Activated CD8-positive, alpha-beta memory T cell treated with anti-CD3 and anti-CD28 coated beads, Interleukin-2, amount 50 U/mL, for 24 hours (primary cell): ENCODE data around the gene CFAP65.

Experiments
- DNase-seq: peaks from one replicate; pipeline ENCODE4 v3.0.0-alpha.2; 2020; ENCODE audit errors: extremely low read depth

Gene CFAP65

GRCh38 chr2:219032051-219032745 is 9.1 kb downstream of the CFAP65 start:
- DNase-seq, result no peak

GRCh38 chr2:219031005-219031738 is 10.1 kb downstream of the CFAP65 start:
- DNase-seq, result no peak

DNA sequence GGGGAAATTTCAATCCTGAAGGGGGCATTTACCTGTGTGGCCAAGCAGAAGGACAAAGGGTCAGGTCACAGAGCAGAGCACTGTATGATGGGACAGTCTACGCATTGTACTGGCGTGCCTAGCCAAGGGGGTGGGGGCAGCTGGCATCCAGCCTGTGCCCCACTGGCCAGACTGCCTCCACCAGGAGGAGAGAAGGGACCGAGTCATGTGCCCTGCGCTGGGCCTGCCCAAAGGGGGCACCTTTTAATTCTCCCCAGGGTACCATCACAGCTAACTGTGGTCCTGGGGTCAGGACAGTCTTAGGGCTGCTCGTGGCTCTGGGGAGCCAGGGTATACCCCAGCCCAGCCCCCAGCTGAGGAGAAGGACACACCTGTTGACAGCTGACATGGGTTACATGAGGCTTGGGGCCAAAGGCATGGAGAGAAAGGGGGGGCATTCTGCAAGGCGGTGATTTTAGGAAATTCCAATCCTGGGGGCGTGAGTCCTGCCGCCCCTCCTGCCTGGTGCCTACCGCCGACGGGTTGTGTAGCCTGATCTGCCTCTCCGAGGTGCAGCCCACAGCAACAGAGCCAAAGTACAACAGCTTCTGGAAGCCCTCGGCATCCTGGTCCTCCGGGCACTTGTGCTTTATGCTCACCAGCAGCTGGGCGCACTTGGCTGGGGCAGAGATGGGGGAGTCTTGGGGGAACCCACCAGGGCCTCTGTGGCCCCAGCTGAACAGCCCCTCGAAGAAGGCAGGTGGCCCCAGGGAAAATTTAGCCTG is 11.0 kb downstream of the CFAP65 start:
- no peak for DNase-seq

- DNase-seq, result peak; percentile 42
Observed at GRCh38 chr2:219029829-219030165, 11.5 kb downstream of the CFAP65 start.

DNA sequence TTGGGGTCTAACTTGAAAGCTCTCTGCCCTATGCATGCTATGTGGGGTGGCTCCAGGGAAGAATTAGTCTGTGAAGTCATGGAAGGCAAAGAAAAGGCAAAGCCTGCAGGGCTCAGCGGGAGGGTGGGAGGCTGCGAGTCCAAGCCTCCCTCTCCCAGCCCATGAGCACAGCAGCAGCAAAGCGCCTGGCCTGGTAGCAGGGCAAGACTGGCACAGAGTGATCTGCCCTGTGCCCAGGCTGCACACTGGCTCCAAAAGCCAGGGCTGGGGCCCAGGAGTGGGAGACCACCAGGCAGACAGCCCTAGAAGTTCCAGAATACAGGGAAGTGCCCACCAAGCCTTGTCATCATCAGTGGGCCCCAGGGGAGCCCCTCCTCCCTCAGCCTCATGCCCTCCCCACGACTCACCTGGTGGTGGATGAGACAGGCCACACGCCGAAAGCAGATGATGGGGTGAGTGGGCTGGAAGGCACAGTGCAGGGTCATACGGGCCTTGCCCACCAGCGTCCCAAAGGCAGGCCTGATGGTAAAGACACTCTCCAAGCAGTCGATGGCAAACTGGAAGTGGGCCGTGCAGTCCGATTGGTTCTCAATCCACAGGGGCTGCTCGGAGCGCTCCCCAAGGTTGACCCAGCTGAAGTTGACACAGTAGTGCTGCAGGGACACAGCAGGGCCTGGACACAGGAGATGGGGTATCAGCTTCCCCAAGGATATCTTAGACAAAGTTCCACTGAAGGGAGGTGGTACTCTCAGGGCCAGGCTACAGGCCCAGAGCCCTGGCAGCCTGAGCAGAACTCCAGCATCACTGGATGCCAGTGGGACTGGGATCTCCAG is 12.1 kb downstream of the CFAP65 start:
- DNase-seq, result no peak

- DNase-seq, result no peak
Observed at GRCh38 chr2:219028141-219028540, 13.2 kb downstream of the CFAP65 start.

- DNase-seq, result no peak
Observed at GRCh38 chr2:219027511-219028055, 13.7 kb downstream of the CFAP65 start.

DNA sequence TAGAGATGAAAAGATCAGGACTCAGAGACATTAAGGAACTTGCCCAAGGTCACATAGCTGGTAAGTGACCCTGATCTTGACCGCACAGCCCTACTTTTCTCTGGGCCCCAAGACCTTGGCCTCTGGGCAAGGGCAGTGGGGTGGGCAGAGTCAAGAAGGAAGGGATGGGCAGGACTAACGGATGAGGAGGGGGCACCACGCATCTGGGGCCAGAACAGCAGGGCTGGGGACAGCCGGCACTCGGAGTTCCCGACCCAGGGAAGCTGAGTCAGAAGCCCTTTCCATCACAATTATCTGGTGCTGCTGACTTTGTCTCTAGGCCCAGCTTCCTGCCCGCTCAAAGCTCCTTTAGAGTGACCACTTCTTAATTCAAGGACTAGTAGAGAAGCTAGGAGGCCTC is 14.4 kb downstream of the CFAP65 start:
- DNase-seq, result no peak

DNA sequence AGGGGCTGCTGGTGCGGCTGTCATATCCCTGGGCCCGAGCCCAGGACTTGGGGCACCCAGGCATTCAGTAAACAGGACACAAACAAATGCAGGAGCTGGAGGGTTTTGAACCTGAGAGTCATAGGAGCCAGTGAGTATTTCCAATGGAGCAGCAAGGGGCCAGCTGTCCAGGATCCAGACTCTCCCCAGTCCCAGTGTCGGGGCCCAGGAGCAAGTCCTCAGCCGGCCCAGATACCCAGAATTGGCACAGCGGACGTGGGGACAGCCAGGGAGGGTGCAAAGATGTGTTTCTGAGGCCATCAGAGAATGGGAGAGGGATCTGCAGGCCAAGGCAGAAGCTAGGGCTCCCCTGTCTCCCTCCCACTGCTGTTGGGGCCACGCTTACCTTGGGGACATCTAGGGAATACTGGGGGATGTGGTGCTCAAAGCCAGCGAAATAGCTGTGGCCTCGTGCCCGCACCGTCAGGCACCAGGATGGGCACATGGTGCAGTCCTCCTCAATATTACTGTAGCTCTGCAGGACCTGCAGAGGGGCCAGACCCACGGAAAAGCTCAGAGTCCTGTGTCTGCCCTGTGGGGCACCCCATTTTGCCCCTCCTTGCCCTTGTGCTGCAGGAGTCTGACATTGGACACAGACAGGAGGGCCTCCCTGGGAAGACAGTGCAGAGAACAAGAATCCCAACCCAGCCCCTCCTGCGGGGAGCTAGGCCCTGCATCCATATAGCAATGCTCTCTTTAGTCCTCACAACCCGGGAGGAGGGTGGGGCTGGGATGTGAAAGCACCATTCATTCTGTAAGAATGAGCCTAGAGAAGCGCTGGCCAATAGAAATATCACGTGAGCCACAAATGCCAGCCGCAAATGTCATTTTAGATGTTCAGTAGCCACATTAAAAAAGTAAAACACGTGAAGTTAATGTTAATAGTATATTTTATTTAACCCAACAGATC is 15.4 kb downstream of the CFAP65 start:
- DNase-seq, result no peak

GRCh38 chr2:219024059-219024458 is 17.3 kb downstream of the CFAP65 start:
- DNase-seq, result no peak

- DNase-seq, result no peak
Observed at GRCh38 chr2:219023045-219023605, 18.2 kb downstream of the CFAP65 start.

GRCh38 chr2:219022616-219023015 is 18.7 kb downstream of the CFAP65 start:
- no peak for DNase-seq

GRCh38 chr2:219022041-219022440 is 19.3 kb downstream of the CFAP65 start:
- DNase-seq, result no peak

DNA sequence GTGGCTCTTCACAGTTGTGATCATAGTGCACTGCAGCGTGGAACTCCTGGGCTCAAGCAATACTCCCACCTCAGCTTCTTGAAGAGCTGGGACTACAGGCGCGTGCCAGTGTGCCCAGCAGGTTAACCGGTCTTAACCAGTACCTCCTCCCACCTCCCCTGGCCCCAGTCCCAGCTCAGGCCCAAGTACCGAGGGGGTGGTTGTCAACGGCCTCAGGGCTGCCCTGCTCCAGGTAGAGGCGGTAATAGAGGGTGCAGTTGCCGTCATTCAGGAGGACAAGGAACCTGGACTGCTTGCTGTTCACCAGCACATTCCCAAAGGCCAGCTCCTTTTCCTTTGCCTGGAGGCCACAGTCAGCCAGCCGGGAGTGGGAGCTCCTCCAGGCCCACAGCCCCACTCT is 19.7 kb downstream of the CFAP65 start:
- no peak for DNase-seq

GRCh38 chr2:219020604-219021365 is 20.5 kb downstream of the CFAP65 start:
- no peak for DNase-seq

- DNase-seq, result no peak
Observed at GRCh38 chr2:219019436-219019835, 21.9 kb downstream of the CFAP65 start.

DNA sequence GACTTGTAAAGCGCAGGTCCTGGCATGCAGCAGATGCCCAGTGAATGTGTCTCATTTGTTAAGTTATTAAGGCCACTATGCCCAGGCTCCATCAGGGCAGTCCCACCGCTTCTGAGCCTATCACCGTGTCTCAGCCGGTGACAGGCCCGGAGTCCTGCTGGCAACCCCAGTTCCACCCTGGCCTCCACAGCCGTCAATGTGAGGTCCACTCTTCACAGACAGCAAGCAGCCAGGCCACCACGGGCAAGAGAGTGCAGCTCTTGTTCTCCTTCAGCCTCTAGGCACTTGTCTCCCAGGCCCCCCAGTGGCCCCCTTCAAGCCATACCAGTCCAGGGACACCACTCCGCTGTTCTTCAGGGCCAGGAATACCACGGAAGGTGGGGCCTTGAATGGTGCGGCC is 22.6 kb downstream of the CFAP65 start:
- DNase-seq, result no peak

GRCh38 chr2:219018286-219018685 is 23.0 kb downstream of the CFAP65 start:
- no peak for DNase-seq

DNA sequence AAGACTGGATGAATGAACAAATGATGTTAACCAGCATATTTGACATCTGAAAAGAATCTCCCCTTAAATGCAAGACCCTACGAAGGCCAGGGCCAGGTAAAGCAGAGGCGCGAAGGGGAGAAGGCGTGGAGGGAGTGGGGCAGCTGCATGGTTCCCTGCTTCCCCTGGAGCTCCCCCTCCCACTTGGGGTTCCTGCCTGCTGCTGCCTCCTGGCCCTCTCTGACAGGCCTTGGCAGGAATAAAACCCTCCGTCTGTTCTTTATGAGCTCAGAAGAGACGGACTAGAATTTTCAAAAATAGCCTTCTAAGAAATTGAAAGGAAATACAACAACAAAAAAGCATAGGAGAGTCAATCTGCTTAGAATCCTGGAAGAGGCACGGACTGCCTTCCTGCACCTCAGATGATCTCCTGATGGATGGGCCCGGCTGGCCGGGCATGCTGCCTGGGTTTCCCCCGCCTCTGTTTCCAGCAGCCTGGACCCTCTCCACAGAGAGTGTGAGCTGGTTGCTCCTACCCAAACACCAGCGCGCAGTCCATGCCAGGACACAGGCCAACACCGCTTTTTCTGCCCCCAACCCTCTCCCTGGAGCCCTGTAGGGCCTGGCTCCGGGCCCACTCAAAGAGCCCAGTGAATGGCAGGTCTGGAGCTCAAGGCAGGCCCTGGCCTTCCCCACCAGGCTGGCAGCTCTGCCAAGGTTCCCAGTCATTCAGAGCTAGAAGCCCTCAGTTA is 23.9 kb downstream of the CFAP65 start:
- DNase-seq, result no peak
